Measurements from ENCODE around the gene ETV6. TPM values are rescaled to one million over a fixed set of nuclear protein-coding genes. Genes with fewer than 3 reads are reported as not detected.

Gene ETV6
- total RNA-seq, 1 donor from 2014 or later = 31.4 TPM

GRCh38 chr12:11830307-11830801 lies 180.9 kb downstream of the ETV6 start:
- TF ChIP-seq, protein P1, sequence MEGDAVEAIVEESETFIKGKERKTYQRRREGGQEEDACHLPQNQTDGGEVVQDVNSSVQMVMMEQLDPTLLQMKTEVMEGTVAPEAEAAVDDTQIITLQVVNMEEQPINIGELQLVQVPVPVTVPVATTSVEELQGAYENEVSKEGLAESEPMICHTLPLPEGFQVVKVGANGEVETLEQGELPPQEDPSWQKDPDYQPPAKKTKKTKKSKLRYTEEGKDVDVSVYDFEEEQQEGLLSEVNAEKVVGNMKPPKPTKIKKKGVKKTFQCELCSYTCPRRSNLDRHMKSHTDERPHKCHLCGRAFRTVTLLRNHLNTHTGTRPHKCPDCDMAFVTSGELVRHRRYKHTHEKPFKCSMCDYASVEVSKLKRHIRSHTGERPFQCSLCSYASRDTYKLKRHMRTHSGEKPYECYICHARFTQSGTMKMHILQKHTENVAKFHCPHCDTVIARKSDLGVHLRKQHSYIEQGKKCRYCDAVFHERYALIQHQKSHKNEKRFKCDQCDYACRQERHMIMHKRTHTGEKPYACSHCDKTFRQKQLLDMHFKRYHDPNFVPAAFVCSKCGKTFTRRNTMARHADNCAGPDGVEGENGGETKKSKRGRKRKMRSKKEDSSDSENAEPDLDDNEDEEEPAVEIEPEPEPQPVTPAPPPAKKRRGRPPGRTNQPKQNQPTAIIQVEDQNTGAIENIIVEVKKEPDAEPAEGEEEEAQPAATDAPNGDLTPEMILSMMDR (IDR thresholded peaks at IDR 0.05; ENCODE audit: unreplicated experiment) = no peak
- Mint-ChIP-seq H3K4me3 (no peak overlapping the region), H3K36me3 (peaks cover 4% of the 10 kb centered on the region), H3K27me3 (ENCODE audit: low read depth) (no peaks in the 10 kb centered on the region), H3K4me1 (peaks cover 14% of the 10 kb centered on the region), H3K27ac (no peak overlapping the region), H3K9me3 (no peaks in the 10 kb centered on the region)
- DNase-seq (ENCODE audit: low spot score in 2 of 2, unreplicated experiment in 2 of 2) = no peak

DNA sequence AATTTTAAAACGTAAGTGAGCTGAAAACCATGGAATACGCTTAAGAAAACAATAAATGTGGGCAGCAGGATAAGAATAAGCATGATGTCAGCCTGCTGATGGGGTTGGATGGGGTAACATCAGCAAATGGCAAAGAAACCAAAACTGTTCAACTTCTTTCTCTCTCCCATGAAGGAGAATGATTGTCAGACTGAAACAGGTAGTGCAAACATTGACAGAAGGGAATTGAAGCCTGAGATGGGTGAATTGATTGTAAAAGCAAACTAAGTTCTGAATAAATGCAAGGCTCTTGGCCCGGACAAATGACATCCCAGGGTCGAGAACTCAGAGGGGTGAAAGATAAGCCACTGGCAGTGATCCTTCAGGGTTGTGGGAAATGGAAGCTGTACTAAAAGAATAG lies 182.6 kb downstream of the ETV6 start:
- H3K27ac Mint-ChIP-seq = no peak overlapping the region
- TF ChIP-seq, protein P1 (IDR thresholded peaks at IDR 0.05; ENCODE audit: unreplicated experiment) = no peak
- no peak for DNase-seq (ENCODE audit: low spot score in 2 of 2, unreplicated experiment in 2 of 2)
- H3K4me3 Mint-ChIP-seq = no peak overlapping the region
- no peaks in the 10 kb centered on the region for H3K9me3 Mint-ChIP-seq
- H3K27me3 Mint-ChIP-seq (ENCODE audit: low read depth) = no peaks in the 10 kb centered on the region
- H3K36me3 Mint-ChIP-seq = peaks cover 4% of the 10 kb centered on the region
- H3K4me1 Mint-ChIP-seq = peaks cover 4% of the 10 kb centered on the region

DNA sequence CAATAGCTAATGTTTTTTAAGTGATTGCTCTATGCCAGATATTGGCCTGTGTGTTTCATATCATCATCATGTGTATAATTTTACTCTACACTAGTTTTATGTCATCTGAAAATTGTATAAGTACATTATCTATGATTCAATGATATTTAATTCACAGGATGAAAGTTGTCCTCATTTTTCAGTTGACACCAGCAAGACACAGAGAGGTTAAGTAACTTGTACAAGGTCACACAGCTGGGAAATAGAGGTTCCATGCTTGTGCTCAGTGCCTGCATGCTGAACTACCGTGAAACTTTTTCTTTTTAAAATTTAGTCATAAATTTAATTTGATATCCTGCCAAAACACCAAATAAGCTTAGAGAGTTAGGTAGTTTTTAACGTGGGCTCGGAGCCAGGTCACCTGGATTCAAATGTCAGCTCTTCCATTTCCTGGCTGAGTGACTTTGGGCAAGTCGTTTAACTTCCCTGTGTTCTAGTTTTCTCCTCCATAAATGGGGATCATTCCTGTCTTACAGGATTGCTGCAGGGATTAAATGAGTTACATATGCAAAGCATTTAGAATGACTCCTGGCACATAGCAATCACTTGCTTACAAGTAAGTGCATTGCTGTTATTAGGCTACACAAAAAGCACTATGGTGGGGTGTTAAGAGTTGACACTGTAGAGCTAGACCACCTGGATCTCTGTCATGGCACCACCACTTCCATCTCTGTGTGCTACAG lies 183.9 kb downstream of the ETV6 start:
- H3K27ac Mint-ChIP-seq = no peak overlapping the region
- no peak for DNase-seq (ENCODE audit: low spot score in 2 of 2, unreplicated experiment in 2 of 2)
- H3K9me3 Mint-ChIP-seq = no peaks in the 10 kb centered on the region

DNA sequence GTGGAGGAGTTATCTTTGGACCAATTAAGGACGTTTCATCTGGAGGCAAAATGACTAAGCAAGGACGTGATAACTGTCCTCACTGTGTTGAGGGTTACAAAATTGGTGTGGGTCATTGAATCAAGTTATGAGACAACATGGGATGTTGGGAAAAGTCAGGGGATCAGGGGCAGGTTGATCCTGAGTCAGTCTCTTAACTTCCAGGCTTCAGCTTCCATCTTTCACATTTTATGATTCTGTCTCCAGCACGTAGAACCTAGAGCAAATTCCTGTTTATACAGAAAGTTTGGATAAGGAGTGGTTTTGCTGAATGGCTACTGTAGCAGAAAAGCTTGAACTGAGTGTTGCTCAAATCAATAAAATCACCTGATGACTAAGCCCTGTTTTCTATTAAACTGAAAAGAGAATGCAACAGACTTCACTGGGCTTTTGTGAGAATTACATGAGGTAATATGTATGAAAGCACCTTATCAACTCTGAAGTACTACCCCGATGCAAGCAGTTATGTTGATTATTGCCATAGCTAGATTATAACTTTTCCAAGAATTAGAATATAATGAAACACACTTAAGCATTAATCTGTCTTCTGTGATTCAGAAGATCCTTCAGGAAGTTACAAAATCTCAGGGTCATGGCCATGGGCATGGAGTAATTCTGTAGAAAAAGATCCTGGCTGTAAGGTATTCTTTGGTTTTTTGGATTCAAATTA lies 184.8 kb downstream of the ETV6 start:
- Mint-ChIP-seq H3K9me3 (no peaks in the 10 kb centered on the region), H3K27ac (peak overlapping the region; percentile 7), H3K4me1 (peaks cover 4% of the 10 kb centered on the region), H3K4me3 (no peak overlapping the region), H3K27me3 (ENCODE audit: low read depth) (no peaks in the 10 kb centered on the region), H3K36me3 (peaks cover 8% of the 10 kb centered on the region)
- DNase-seq (ENCODE audit: low spot score in 2 of 2, unreplicated experiment in 2 of 2) = no peak
- TF ChIP-seq, protein P1 (IDR thresholded peaks at IDR 0.05; ENCODE audit: unreplicated experiment) = no peak

More for the DNA sequence above, 183.9 kb downstream of the ETV6 start:
- H3K36me3 Mint-ChIP-seq = peaks cover 4% of the 10 kb centered on the region
- peaks cover 4% of the 10 kb centered on the region for H3K4me1 Mint-ChIP-seq
- H3K4me3 Mint-ChIP-seq = no peak overlapping the region
- H3K27me3 Mint-ChIP-seq (ENCODE audit: low read depth) = no peaks in the 10 kb centered on the region
- TF ChIP-seq, protein P1 (IDR thresholded peaks at IDR 0.05; ENCODE audit: unreplicated experiment) = no peak

DNA sequence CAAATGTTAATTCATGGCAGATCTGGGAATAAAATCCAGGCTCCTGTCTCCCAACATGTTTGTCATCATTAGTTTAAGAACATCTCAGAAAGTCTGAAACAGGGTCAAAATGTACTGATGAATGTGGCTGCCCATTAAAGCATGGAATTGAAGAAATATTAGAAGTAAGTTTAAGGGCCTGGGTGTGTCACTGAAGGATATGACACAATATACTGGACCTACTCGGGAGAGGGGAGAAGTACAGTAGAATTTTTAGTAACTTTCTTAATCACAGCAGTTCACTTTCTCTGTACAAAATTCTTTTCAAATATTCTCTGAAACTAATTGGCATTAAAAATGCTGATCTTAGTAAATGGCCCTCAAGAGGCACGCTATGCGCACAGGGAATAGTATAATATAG lies 185.5 kb downstream of the ETV6 start:
- no peak for DNase-seq (ENCODE audit: low spot score in 2 of 2, unreplicated experiment in 2 of 2)
- Mint-ChIP-seq H3K27ac (no peak overlapping the region), H3K4me3 (no peak overlapping the region), H3K9me3 (no peaks in the 10 kb centered on the region), H3K27me3 (ENCODE audit: low read depth) (no peaks in the 10 kb centered on the region), H3K36me3 (peaks cover 12% of the 10 kb centered on the region), H3K4me1 (peaks cover 4% of the 10 kb centered on the region)
- TF ChIP-seq, protein P1 (IDR thresholded peaks at IDR 0.05; ENCODE audit: unreplicated experiment) = no peak
